ENCODE data around the gene EAF1. TPM values are rescaled to one million over a fixed set of nuclear protein-coding genes. Genes with fewer than 3 reads are reported as not detected.

EAF1 gene
- total and polyA plus RNA-seq, 2 of the 8 experiments (the other 6 are each of a cell fraction or from before 2014, with no cell fraction given), result 13.9 to 26.8 TPM

DNA sequence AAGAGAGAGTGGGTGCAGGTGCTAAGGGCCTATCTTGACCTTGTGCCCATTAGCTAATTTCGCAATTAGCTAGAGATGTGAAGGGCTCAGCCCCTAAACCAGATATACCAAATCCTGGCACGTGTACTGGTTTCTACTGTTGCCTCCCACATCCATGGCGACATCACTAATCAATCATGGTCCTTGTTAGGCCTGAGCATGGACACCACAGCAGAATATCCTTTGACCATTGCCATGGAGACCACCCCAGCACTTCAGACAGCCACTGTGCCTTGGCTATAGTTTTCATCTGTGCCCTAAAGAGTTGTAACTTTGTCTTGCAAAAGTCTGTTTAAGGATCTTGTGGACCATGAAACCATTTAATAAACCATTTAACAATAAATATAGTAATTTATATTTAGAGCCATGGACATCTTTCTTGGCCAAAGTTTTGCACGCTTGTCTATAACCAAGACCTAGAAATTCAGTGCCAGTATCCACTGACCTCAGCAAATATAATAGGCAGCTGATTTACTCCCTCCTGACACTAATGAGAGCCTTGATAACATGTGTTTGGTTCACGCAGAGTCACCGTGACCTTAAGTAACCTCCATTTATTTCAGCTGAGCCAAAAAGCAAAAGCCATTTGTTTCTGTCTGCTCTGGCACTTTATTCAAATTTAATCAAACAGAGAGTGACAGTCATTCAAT, 50.7 kb downstream of the EAF1 start (continued):
- TF ChIP-seq, protein P1, sequence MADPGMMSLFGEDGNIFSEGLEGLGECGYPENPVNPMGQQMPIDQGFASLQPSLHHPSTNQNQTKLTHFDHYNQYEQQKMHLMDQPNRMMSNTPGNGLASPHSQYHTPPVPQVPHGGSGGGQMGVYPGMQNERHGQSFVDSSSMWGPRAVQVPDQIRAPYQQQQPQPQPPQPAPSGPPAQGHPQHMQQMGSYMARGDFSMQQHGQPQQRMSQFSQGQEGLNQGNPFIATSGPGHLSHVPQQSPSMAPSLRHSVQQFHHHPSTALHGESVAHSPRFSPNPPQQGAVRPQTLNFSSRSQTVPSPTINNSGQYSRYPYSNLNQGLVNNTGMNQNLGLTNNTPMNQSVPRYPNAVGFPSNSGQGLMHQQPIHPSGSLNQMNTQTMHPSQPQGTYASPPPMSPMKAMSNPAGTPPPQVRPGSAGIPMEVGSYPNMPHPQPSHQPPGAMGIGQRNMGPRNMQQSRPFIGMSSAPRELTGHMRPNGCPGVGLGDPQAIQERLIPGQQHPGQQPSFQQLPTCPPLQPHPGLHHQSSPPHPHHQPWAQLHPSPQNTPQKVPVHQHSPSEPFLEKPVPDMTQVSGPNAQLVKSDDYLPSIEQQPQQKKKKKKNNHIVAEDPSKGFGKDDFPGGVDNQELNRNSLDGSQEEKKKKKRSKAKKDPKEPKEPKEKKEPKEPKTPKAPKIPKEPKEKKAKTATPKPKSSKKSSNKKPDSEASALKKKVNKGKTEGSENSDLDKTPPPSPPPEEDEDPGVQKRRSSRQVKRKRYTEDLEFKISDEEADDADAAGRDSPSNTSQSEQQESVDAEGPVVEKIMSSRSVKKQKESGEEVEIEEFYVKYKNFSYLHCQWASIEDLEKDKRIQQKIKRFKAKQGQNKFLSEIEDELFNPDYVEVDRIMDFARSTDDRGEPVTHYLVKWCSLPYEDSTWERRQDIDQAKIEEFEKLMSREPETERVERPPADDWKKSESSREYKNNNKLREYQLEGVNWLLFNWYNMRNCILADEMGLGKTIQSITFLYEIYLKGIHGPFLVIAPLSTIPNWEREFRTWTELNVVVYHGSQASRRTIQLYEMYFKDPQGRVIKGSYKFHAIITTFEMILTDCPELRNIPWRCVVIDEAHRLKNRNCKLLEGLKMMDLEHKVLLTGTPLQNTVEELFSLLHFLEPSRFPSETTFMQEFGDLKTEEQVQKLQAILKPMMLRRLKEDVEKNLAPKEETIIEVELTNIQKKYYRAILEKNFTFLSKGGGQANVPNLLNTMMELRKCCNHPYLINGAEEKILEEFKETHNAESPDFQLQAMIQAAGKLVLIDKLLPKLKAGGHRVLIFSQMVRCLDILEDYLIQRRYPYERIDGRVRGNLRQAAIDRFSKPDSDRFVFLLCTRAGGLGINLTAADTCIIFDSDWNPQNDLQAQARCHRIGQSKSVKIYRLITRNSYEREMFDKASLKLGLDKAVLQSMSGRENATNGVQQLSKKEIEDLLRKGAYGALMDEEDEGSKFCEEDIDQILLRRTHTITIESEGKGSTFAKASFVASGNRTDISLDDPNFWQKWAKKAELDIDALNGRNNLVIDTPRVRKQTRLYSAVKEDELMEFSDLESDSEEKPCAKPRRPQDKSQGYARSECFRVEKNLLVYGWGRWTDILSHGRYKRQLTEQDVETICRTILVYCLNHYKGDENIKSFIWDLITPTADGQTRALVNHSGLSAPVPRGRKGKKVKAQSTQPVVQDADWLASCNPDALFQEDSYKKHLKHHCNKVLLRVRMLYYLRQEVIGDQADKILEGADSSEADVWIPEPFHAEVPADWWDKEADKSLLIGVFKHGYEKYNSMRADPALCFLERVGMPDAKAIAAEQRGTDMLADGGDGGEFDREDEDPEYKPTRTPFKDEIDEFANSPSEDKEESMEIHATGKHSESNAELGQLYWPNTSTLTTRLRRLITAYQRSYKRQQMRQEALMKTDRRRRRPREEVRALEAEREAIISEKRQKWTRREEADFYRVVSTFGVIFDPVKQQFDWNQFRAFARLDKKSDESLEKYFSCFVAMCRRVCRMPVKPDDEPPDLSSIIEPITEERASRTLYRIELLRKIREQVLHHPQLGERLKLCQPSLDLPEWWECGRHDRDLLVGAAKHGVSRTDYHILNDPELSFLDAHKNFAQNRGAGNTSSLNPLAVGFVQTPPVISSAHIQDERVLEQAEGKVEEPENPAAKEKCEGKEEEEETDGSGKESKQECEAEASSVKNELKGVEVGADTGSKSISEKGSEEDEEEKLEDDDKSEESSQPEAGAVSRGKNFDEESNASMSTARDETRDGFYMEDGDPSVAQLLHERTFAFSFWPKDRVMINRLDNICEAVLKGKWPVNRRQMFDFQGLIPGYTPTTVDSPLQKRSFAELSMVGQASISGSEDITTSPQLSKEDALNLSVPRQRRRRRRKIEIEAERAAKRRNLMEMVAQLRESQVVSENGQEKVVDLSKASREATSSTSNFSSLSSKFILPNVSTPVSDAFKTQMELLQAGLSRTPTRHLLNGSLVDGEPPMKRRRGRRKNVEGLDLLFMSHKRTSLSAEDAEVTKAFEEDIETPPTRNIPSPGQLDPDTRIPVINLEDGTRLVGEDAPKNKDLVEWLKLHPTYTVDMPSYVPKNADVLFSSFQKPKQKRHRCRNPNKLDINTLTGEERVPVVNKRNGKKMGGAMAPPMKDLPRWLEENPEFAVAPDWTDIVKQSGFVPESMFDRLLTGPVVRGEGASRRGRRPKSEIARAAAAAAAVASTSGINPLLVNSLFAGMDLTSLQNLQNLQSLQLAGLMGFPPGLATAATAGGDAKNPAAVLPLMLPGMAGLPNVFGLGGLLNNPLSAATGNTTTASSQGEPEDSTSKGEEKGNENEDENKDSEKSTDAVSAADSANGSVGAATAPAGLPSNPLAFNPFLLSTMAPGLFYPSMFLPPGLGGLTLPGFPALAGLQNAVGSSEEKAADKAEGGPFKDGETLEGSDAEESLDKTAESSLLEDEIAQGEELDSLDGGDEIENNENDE (IDR thresholded peaks at IDR 0.05; ENCODE audit: insufficient replicate concordance, low read length), result no peak
- TF ChIP-seq RBBP5 (IDR thresholded peaks at IDR 0.05; ENCODE audit: borderline replicate concordance, low read depth, low read length) (no peak), SUZ12 (IDR thresholded peaks at IDR 0.05; ENCODE audit: low read length) (no peak), FOSL1 (IDR thresholded peaks at IDR 0.05; ENCODE audit: insufficient read depth, low read depth, low read length) (no peak)

Measured in H1 (cell line).